RWPE1 (cell line): ENCODE measurements around the gene IGF1R.
A peak's percentile ranks its signal among the peaks of the same experiment; 100 is the strongest.

Experiments used
- CTCF ChIA-PET: fragments of 350-600 bp; sonication (Branson Sonifier 250); formaldehyde crosslinking; extraction: SDS; loops from one replicate; lab custom pipeline; 2021; lab: Yijun Ruan, JAX
- POLR2A ChIA-PET: fragments of 400-600 bp; formaldehyde crosslinking; extraction: SDS; loops from one replicate; lab custom pipeline; 2020; ENCODE audit warnings: antibody characterized with exemption; ENCODE audit not compliant: low non-redundant PET; lab: Yijun Ruan, JAX
- DNase-seq: peaks from one replicate; pipeline ENCODE4 v3.0.0; 2012; ENCODE audit warnings: low spot score
- H3K27ac ChIP-seq: fragments of 450-650 bp; 2 replicates; pipeline ENCODE4 v1.5.1; 2017
- CTCF ChIP-seq: fragments of 450-650 bp; conservative IDR thresholded peaks from 2 replicates; pipeline ENCODE4 v1.5.1; 2017; ENCODE audit warnings: low read depth, mild to moderate bottlenecking

IGF1R gene

GRCh38 chr15:98878172-98878571 is 229.8 kb downstream of the IGF1R start:
- no peak for TF ChIP-seq CTCF
- ChIA-PET CTCF (no interaction called here), POLR2A (interaction anchor here (0.7 kb wide), 1 partner anchor 29 kb away, joined by 3 read pairs; no protein-coding TSS in a partner anchor)
- H3K27ac ChIP-seq, result no peak overlapping the region
- DNase-seq, result no peak

DNA sequence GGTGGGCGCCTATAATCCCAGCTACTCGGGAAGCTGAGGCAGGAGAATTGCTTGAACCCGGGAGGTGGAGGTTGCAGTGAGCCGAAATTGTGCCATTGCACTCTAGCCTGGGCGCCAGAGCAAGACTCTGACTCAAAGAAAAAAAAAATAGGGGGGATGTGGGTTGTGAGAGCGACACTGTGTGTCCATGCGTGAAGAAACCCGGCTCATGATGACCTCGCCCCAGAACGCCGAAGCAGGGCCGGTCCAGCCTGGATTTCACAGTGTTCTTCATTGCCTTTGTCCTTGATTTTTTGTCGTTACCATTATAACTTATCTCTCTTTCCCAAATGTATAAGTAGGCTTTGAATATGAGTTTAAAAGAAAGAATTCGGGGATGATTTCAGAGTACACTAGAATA is 230.5 kb downstream of the IGF1R start:
- no peak for TF ChIP-seq CTCF
- ChIA-PET POLR2A (interaction anchor here (0.7 kb wide), 1 partner anchor 30 kb away, joined by 3 read pairs; no protein-coding TSS in a partner anchor), CTCF (no interaction called here)
- H3K27ac ChIP-seq, result 0 out of 2 replicates have a peak overlapping the region, but pooled peaks have one; percentile 16
- DNase-seq, result no peak

DNA sequence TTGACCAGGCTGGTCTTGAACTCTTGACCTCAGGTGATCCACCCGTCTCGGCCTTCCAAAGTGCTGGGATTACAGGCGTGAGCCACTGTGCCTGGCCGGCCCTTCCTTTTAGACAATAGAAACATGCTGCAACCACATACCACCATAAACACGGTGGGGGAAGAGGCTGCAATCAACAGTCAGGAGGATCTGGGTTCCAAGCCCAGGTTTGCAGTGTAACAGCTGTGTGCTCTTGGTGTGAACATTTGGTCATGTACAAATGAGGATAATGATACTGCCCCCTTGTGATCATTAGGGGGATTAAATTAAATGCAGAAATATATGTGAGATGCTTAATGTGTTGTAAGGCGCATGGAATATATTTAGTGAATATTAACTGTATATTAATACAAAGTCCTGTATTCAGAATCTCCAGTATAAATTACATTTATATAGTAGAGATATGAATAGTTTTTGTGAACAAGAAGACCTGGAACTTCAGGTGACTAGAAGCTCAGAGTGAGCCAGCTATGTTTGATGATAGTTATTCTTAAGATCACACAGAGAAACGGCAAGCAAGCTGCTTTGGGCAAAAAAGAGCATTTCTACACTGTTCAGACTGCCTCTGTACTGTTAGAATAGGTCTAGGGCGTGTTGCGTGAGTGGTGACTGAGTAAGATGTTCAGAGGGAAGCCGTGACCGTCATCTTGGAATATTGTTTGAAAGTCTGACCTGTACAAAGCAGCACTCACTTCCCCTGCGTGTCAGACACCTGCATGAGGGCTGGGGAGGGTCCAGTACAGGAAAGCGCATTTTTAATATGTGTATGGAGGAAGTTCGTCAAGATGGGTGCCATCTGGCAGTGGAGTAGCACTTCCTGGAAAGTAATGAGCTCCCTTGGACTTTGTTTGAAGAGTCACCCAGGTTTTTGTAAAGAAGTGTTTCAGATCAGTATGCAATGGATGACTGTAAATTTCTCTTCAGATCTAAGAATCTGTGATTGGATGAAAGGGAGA is 233.5 kb downstream of the IGF1R start:
- ChIA-PET POLR2A (no interaction called here), CTCF (interaction anchor here (0.7 to 0.9 kb wide), 3 partner anchors 8 to 180 kb away, joined by 3 to 4 read pairs (median 4); no protein-coding TSS in a partner anchor)
- no peak; the same call in 1 of the 2 replicates for TF ChIP-seq CTCF
- DNase-seq, result no peak
- H3K27ac ChIP-seq, result no peak overlapping the region

DNA sequence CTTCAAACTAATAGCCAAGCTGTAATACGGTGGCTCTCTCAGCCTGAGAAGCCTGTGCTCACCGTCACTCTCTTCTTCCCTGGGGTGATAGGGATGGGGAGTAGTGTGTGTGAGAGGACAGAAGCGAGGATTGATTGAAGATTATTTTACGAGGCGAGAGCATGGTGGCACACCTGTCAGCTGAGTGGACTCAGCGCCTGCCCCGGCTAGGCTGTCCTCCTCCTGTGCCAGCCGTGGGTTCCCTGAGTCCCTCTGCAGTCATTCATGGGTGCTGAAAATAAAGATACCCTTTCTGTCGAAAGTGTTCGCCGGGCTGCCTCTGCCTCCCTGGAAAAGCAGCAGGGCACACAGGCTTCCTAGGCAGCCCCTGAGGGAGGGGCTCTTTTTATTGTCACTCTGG is 235.1 kb downstream of the IGF1R start:
- ChIA-PET POLR2A (no interaction called here), CTCF (interaction anchor here (0.7 kb wide), 1 partner anchor 428 kb away, joined by 3 read pairs; no protein-coding TSS in a partner anchor)
- no peak for TF ChIP-seq CTCF
- H3K27ac ChIP-seq, result 0 out of 2 replicates have a peak overlapping the region, but pooled peaks have one; percentile 3
- DNase-seq, result no peak

- no peak for DNase-seq
- no peak for TF ChIP-seq CTCF
- ChIA-PET CTCF (no interaction called here), POLR2A (no interaction called here)
- H3K27ac ChIP-seq, result peak overlapping the region; percentile 36
Measured at GRCh38 chr15:98884894-98885293, 236.6 kb downstream of the IGF1R start.

GRCh38 chr15:98887976-98888375 is 239.6 kb downstream of the IGF1R start:
- no peak for TF ChIP-seq CTCF
- DNase-seq, result no peak
- H3K27ac ChIP-seq, result peak overlapping the region; percentile 1; the same call in 1 of the 2 replicates
- POLR2A ChIA-PET, result no interaction called here
- CTCF ChIA-PET, result no interaction called here
